B cell (primary cell): ENCODE measurements around the gene ALKBH6.

Experiments
- CTCF ChIP-seq: fragments of 200-600 bp; IDR thresholded peaks from one replicate; pipeline ENCODE4 v1.8.0; 2022; ENCODE audit warnings: antibody characterized with exemption, mild to moderate bottlenecking
- EZH2 ChIP-seq: IDR thresholded peaks from 2 replicates; pipeline ENCODE4 v1.6.1; 2012; ENCODE audit warnings: borderline replicate concordance, low read depth, mild to moderate bottlenecking, moderate library complexity, low read length; ENCODE audit not compliant: insufficient read depth, poor library complexity, severe bottlenecking

GRCh38 chr19:35988824-35989223 lies 25.2 kb downstream of the ALKBH6 start:
- TF ChIP-seq CTCF (no peak), EZH2 (no peak)
